Gastroesophageal sphincter (tissue), 4 donors: ENCODE measurements around the gene GFPT2. TPM values are rescaled to one million over a fixed set of nuclear protein-coding genes. Genes with fewer than 3 reads are reported as not detected.

Experiments used
- ATAC-seq: fragments of 150-250 bp; one replicate; pipeline ENCODE4 v1.9.1; 2016; ENCODE audit warnings: mild to moderate bottlenecking, moderate library complexity
- H3K27ac ChIP-seq, 4 donors: fragments of 200-600 bp; sonication (generic) in 3 of 4; 1 replicate in 3 of 4; 2 replicates in 1 of 4; pipeline ENCODE4 v1.5.1; 2016 to 2019
- H3K27me3 ChIP-seq: fragments of 200-600 bp; sonication (generic); one replicate; pipeline ENCODE4 v1.5.1; 2019
- H3K36me3 ChIP-seq, 2 donors: fragments of 200-600 bp; sonication (generic); one replicate each; pipeline ENCODE4 v1.5.1; 2019; ENCODE audit warnings: control low read depth in 1 of 2
- H3K4me1 ChIP-seq, 3 donors: fragments of 200-600 bp; sonication (generic); 1 replicate in 2 of 3; 2 replicates in 1 of 3; pipeline ENCODE4 v1.5.1; 2016 to 2019; ENCODE audit warnings: control low read depth in 2 of 3
- H3K4me3 ChIP-seq, 2 donors: fragments of 200-600 bp; sonication (generic); one replicate each; pipeline ENCODE4 v1.5.1; 2019; ENCODE audit warnings: mild to moderate bottlenecking in 1 of 2, moderate library complexity in 1 of 2
- H3K9me3 ChIP-seq, 3 donors: fragments of 200-600 bp; sonication (generic); one replicate each; pipeline ENCODE4 v1.5.1; 2017 to 2019; ENCODE audit warnings: control low read depth in 2 of 3
- EP300 ChIP-seq: sonication (generic); formaldehyde crosslinking; IDR thresholded peaks from one replicate; pipeline ENCODE4 v1.6.1; 2017; ENCODE audit warnings: antibody characterized with exemption, mild to moderate bottlenecking
- POLR2A ChIP-seq, 2 donors: fragments of 450-650 bp; IDR thresholded peaks; one replicate each; pipeline ENCODE4 v1.6.1; 2017; ENCODE audit warnings: antibody characterized with exemption in 2 of 2, mild to moderate bottlenecking in 2 of 2, moderate library complexity in 1 of 2
- POLR2AphosphoS5 ChIP-seq: sonication (generic); formaldehyde crosslinking; IDR thresholded peaks from one replicate; pipeline ENCODE4 v1.6.1; 2017; ENCODE audit warnings: antibody characterized with exemption
- WGBS, 2 donors: methylation state at CpG; one replicate each; pipeline ENCODE4 v1.1.5; 2018; ENCODE audit warnings: low coverage in 1 of 2; 5-methylcytosine and 5-hydroxymethylcytosine counted together
- total RNA-seq, 4 donors: library from RNA; depleted of rRNA; stranded (reverse); fragments of >200 nt; gene quantifications; one replicate each; pipeline ENCODE4 v1.1.0, GENCODE V29; 2016
- TF ChIP-seq, protein P1 (sequence below), 4 experiments: fragments of 200-600 bp in 2 of 4; fragments of 450-650 bp in 2 of 4; sonication (generic) in 1 of 4; IDR thresholded peaks; one replicate each; pipeline ENCODE4 v1.5.1; 2017 to 2019; ENCODE audit warnings: antibody characterized with exemption in 4 of 4, mild to moderate bottlenecking in 2 of 4, moderate library complexity in 2 of 4

Gene GFPT2
- total RNA-seq, 4 donors from 2014 or later: 28.7 to 94.1 (median 34.1) TPM

DNA sequence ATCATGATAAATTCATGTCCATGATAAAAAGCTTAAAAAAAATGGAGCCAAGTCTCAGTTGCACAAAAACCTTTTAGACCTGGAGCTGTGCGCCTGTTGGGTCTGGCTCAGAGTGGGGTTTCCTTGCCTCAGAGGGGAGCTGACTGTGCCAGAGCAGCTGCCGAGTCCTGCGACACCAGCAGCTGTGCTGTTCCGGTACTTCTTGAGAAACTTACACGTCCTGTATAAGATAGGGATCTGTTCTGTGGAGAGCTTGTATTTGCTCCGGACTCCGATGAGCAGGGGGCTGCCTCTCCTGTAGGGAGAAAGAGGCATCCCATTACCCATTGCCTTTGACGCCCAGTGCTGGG lies 28.6 kb downstream of the GFPT2 start:
- H3K4me1 ChIP-seq: peaks cover 0 to 10% (median 0%) of the 10 kb centered on the region in 3 donors
- no peak for TF ChIP-seq POLR2AphosphoS5
- no peak for TF ChIP-seq EP300
- no peak for TF ChIP-seq POLR2A (IDR thresholded peaks at IDR 0.05)
- TF ChIP-seq, protein P1, sequence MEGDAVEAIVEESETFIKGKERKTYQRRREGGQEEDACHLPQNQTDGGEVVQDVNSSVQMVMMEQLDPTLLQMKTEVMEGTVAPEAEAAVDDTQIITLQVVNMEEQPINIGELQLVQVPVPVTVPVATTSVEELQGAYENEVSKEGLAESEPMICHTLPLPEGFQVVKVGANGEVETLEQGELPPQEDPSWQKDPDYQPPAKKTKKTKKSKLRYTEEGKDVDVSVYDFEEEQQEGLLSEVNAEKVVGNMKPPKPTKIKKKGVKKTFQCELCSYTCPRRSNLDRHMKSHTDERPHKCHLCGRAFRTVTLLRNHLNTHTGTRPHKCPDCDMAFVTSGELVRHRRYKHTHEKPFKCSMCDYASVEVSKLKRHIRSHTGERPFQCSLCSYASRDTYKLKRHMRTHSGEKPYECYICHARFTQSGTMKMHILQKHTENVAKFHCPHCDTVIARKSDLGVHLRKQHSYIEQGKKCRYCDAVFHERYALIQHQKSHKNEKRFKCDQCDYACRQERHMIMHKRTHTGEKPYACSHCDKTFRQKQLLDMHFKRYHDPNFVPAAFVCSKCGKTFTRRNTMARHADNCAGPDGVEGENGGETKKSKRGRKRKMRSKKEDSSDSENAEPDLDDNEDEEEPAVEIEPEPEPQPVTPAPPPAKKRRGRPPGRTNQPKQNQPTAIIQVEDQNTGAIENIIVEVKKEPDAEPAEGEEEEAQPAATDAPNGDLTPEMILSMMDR (IDR thresholded peaks at IDR 0.05): no peak
- H3K27me3 ChIP-seq: no peaks in the 10 kb centered on the region
- H3K4me3 ChIP-seq: no peak overlapping the region
- ATAC-seq: no peak
- no peaks in the 10 kb centered on the region for H3K9me3 ChIP-seq
- H3K36me3 ChIP-seq: peaks cover 0 to 71% of the 10 kb centered on the region in 2 donors
- H3K27ac ChIP-seq: no peak overlapping the region
- WGBS, 2 donors: 74 to 100% methylated on average over 1 to 3 of the region's 8 CpGs

DNA sequence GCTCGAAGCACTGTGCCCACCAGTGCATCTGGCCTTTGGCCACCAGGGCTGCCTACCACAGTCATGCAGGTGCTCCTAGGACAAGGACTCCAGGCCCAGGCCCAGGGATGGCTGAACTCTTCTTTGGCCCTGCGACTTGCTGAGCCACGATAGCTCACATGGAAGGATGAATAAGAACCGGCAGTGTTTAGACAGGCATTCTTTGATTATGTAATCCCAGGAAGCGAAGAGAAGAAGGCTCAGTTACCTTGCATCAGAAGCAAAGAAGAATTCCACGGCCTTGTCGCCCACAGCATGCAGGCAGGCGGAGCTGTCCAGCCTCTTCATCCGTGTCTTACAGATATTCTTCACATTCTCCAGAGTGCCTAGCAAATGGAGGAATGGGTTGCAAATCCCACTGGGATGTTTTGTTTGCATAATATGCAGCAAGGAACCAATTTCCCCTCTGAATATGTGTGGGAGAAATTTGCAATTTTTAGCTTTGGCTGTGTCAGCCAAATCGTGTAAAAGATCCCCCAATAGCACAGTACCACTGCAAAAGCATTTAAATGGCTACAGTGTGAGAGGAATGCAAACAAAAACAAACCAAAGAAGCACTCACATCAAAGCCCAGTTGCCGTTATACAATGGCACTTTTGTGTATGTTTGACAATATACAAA lies 29.1 kb downstream of the GFPT2 start:
- no peaks in the 10 kb centered on the region for H3K27me3 ChIP-seq
- peak; percentile 44 for ATAC-seq
- H3K9me3 ChIP-seq: no peaks in the 10 kb centered on the region
- H3K4me1 ChIP-seq: peaks cover 0 to 8% (median 0%) of the 10 kb centered on the region in 3 donors
- WGBS, 2 donors: 40 to 69% methylated on average over 4 of the region's 11 CpGs
- H3K27ac ChIP-seq: no peak overlapping the region
- TF ChIP-seq, protein P1 (IDR thresholded peaks at IDR 0.05): no peak
- TF ChIP-seq EP300: no peak
- TF ChIP-seq POLR2AphosphoS5: no peak
- TF ChIP-seq POLR2A (IDR thresholded peaks at IDR 0.05): no peak
- peaks cover 0 to 67% of the 10 kb centered on the region in 2 donors for H3K36me3 ChIP-seq
- no peak overlapping the region for H3K4me3 ChIP-seq

- TF ChIP-seq, protein P1 (IDR thresholded peaks at IDR 0.05): no peak
- no peak for TF ChIP-seq POLR2A (IDR thresholded peaks at IDR 0.05)
- no peak for TF ChIP-seq EP300
- TF ChIP-seq POLR2AphosphoS5: no peak
These were observed 30.0 kb downstream of the GFPT2 start for GRCh38 chr5:180323160-180323559.

GRCh38 chr5:180318456-180319089 lies 34.6 kb downstream of the GFPT2 start:
- Histone ChIP-seq H3K9me3 (no peaks in the 10 kb centered on the region), H3K27ac (no peak overlapping the region), H3K27me3 (no peaks in the 10 kb centered on the region), H3K4me1 (no peaks in the 10 kb centered on the region), H3K4me3 (no peak overlapping the region), H3K36me3 (peaks cover 0 to 68% of the 10 kb centered on the region in 2 donors)
- 87 to 100% methylated on average over 2 to 4 of the region's 23 CpGs for WGBS, 2 donors
- TF ChIP-seq EP300: no peak
- TF ChIP-seq POLR2AphosphoS5: no peak
- TF ChIP-seq, protein P1 (IDR thresholded peaks at IDR 0.05): no peak
- no peak for TF ChIP-seq POLR2A (IDR thresholded peaks at IDR 0.05)
- ATAC-seq: no peak

More at GRCh38 chr5:180323160-180323559, 30.0 kb downstream of the GFPT2 start:
- Histone ChIP-seq H3K27ac (no peak overlapping the region), H3K36me3 (peaks cover 0 to 71% of the 10 kb centered on the region in 2 donors), H3K9me3 (no peaks in the 10 kb centered on the region), H3K4me1 (no peaks in the 10 kb centered on the region), H3K4me3 (no peak overlapping the region), H3K27me3 (no peaks in the 10 kb centered on the region)
- ATAC-seq: no peak
- WGBS, 2 donors: 93 to 94% methylated on average over 12 to 14 of the region's 14 CpGs

- no peak for ATAC-seq
- peaks cover 0 to 66% of the 10 kb centered on the region in 2 donors for H3K36me3 ChIP-seq
These were observed 36.5 kb downstream of the GFPT2 start for GRCh38 chr5:180316586-180316985.

More at GRCh38 chr5:180316586-180316985, 36.5 kb downstream of the GFPT2 start:
- Histone ChIP-seq H3K9me3 (no peaks in the 10 kb centered on the region), H3K4me1 (no peaks in the 10 kb centered on the region), H3K27ac (no peak overlapping the region), H3K4me3 (no peak overlapping the region), H3K27me3 (no peaks in the 10 kb centered on the region)
- no peak for TF ChIP-seq POLR2AphosphoS5
- no peak for TF ChIP-seq POLR2A (IDR thresholded peaks at IDR 0.05)
- no peak for TF ChIP-seq EP300
- TF ChIP-seq, protein P1 (IDR thresholded peaks at IDR 0.05): no peak
- WGBS, 2 donors: 85 to 86% methylated on average over 4 to 5 of the region's 20 CpGs
